Tibial nerve (tissue), 4 donors: ENCODE data around the gene TBC1D20. TPM values are rescaled to one million over a fixed set of nuclear protein-coding genes. Genes with fewer than 3 reads are reported as not detected.
"Not testable (repeated sequence)": the region's sequence is repeated elsewhere in the genome, so short reads cannot be mapped to it uniquely, and the experiment has no call there.

Source experiments
- DNase-seq, 2 donors: peaks; one replicate each; pipeline ENCODE4 v3.0.0-alpha.2; 2019; ENCODE audit warnings: low spot score in 2 of 2
- H3K27ac ChIP-seq, 4 donors: fragments of 200-600 bp; sonication (generic) in 3 of 4; one replicate each; pipeline ENCODE4 v1.5.1; 2017 to 2019; ENCODE audit warnings: mild to moderate bottlenecking in 1 of 4
- H3K27me3 ChIP-seq, 2 donors: fragments of 200-600 bp; sonication (generic) in 1 of 2; one replicate each; pipeline versions ENCODE4 v1.5.1 to v1.6.0; 2017 to 2019
- H3K36me3 ChIP-seq, 3 donors: fragments of 200-600 bp; sonication (generic); one replicate each; pipeline ENCODE4 v1.5.1; 2018 to 2019
- H3K4me1 ChIP-seq, 4 donors: fragments of 200-600 bp; sonication (generic) in 3 of 4; one replicate each; pipeline ENCODE4 v1.5.1; 2017 to 2019
- H3K4me3 ChIP-seq, 4 donors: fragments of 200-600 bp; sonication (generic) in 3 of 4; one replicate each; pipeline ENCODE4 v1.5.1; 2017 to 2019; ENCODE audit warnings: mild to moderate bottlenecking in 1 of 4, moderate library complexity in 1 of 4
- H3K9me3 ChIP-seq, 4 donors: fragments of 200-600 bp; sonication (generic) in 3 of 4; one replicate each; pipeline ENCODE4 v1.5.1; 2017 to 2019
- CTCF ChIP-seq, 5 experiments: fragments of 200-600 bp in 3 of 5; fragments of 450-650 bp in 2 of 5; sonication (generic) in 3 of 5; IDR thresholded peaks; one replicate each; pipeline ENCODE4 v1.5.1; 2016 to 2019; ENCODE audit warnings: antibody characterized with exemption in 5 of 5, mild to moderate bottlenecking in 3 of 5, moderate library complexity in 2 of 5
- EP300 ChIP-seq, 2 donors: sonication (generic); formaldehyde crosslinking; IDR thresholded peaks; one replicate each; pipeline ENCODE4 v1.6.1; 2017; ENCODE audit warnings: antibody characterized with exemption in 2 of 2, mild to moderate bottlenecking in 1 of 2
- POLR2A ChIP-seq, 2 donors: fragments of 450-650 bp; IDR thresholded peaks; one replicate each; pipeline ENCODE4 v1.6.1; 2017; ENCODE audit warnings: antibody characterized with exemption in 2 of 2, mild to moderate bottlenecking in 2 of 2, moderate library complexity in 2 of 2
- WGBS, 2 donors: methylation state at CpG; one replicate each; pipeline ENCODE4 v1.1.5; 2018; 5-methylcytosine and 5-hydroxymethylcytosine counted together
- total RNA-seq, 4 donors: library from RNA; depleted of rRNA; stranded (reverse); fragments of >200 nt; gene quantifications; one replicate each; pipeline ENCODE4 v1.1.0, GENCODE V29; 2016

Gene TBC1D20
- total RNA-seq, 4 donors from 2014 or later = 38.5 to 52.0 (median 44.3) TPM

GRCh38 chr20:400128-400453 is 62.2 kb downstream of the TBC1D20 start:
- Histone ChIP-seq H3K27ac (no peak overlapping the region), H3K27me3 (no peaks in the 10 kb centered on the region), H3K4me3 (no peak overlapping the region), H3K36me3 (peaks cover 0 to 28% (median 0%) of the 10 kb centered on the region in 3 donors), H3K9me3 (no peaks in the 10 kb centered on the region), H3K4me1 (no peaks in the 10 kb centered on the region)
- WGBS, 2 donors = 14 to 20% methylated on average over 2 of the region's 2 CpGs
- TF ChIP-seq EP300 (IDR thresholded peaks at IDR 0.05) = no peak
- no peak for DNase-seq

- Histone ChIP-seq H3K36me3 (peaks cover 0 to 37% (median 0%) of the 10 kb centered on the region in 3 donors), H3K4me3 (no peak overlapping the region), H3K27me3 (no peaks in the 10 kb centered on the region), H3K9me3 (no peaks in the 10 kb centered on the region), H3K27ac (no peak overlapping the region), H3K4me1 (no peaks in the 10 kb centered on the region)
- TF ChIP-seq POLR2A (IDR thresholded peaks at IDR 0.05) = no peak
- no peak for TF ChIP-seq EP300 (IDR thresholded peaks at IDR 0.05)
- no peak for TF ChIP-seq CTCF (IDR thresholded peaks at IDR 0.05)
- 94 to 99% methylated on average over 9 of the region's 9 CpGs for WGBS, 2 donors
- DNase-seq = no peak
These were observed 63.1 kb downstream of the TBC1D20 start for GRCh38 chr20:399182-399707.

GRCh38 chr20:397432-398237 is 64.7 kb downstream of the TBC1D20 start:
- H3K36me3 ChIP-seq = peaks cover 0 to 50% (median 0%) of the 10 kb centered on the region in 3 donors
- H3K4me3 ChIP-seq = no peak overlapping the region
- no peaks in the 10 kb centered on the region for H3K4me1 ChIP-seq
- TF ChIP-seq EP300 (IDR thresholded peaks at IDR 0.05) = no peak
- TF ChIP-seq CTCF (IDR thresholded peaks at IDR 0.05) = no peak
- H3K27ac ChIP-seq = no peak overlapping the region
- no peaks in the 10 kb centered on the region for H3K9me3 ChIP-seq
- 90 to 92% methylated on average over 6 of the region's 6 CpGs for WGBS, 2 donors
- H3K27me3 ChIP-seq = no peaks in the 10 kb centered on the region
- DNase-seq = no peak

- Histone ChIP-seq H3K36me3 (peaks cover 0 to 58% (median 0%) of the 10 kb centered on the region in 3 donors), H3K27ac (peak overlapping the region in 1 of 4 donors; percentile 12), H3K27me3 (no peaks in the 10 kb centered on the region), H3K4me3 (no peak overlapping the region), H3K4me1 (no peaks in the 10 kb centered on the region), H3K9me3 (no peaks in the 10 kb centered on the region)
- TF ChIP-seq EP300 (IDR thresholded peaks at IDR 0.05) (no peak), POLR2A (IDR thresholded peaks at IDR 0.05) (no peak), CTCF (IDR thresholded peaks at IDR 0.05) (no peak)
- 82% methylated on average over 3 to 4 of the region's 4 CpGs for WGBS, 2 donors
- DNase-seq = no peak
These were observed 65.5 kb downstream of the TBC1D20 start for GRCh38 chr20:396619-397431.

GRCh38 chr20:396252-396618 is 66.1 kb downstream of the TBC1D20 start:
- WGBS, 2 donors = 92 to 94% methylated on average over 24 of the region's 24 CpGs
- H3K36me3 ChIP-seq = peaks cover 0 to 64% (median 0%) of the 10 kb centered on the region in 3 donors
- no peak for DNase-seq
- no peaks in the 10 kb centered on the region for H3K9me3 ChIP-seq
- H3K27me3 ChIP-seq = no peaks in the 10 kb centered on the region
- TF ChIP-seq CTCF (IDR thresholded peaks at IDR 0.05) (no peak), POLR2A (IDR thresholded peaks at IDR 0.05) (no peak), EP300 (IDR thresholded peaks at IDR 0.05) (no peak)
- H3K4me3 ChIP-seq = no peak overlapping the region
- no peaks in the 10 kb centered on the region for H3K4me1 ChIP-seq
- H3K27ac ChIP-seq = peak overlapping the region in 1 of 4 donors; percentile 12

- H3K36me3 ChIP-seq = peaks cover 0 to 91% (median 0%) of the 10 kb centered on the region in 3 donors
- H3K4me1 ChIP-seq, H3K27ac ChIP-seq, H3K27me3 ChIP-seq, H3K9me3 ChIP-seq, H3K4me3 ChIP-seq, DNase-seq: not testable (repeated sequence)
- WGBS, 2 donors = 92% methylated on average over 2 of the region's 2 CpGs
These were observed 69.0 kb downstream of the TBC1D20 start for GRCh38 chr20:393296-393695.
